MV-4-11 (cell line): ENCODE data around the gene CYB5RL.
A peak's percentile ranks its signal among the peaks of the same experiment; 100 is the strongest.
"Not testable (repeated sequence)": the region's sequence is repeated elsewhere in the genome, so short reads cannot be mapped to it uniquely, and the experiment has no call there.

ENCODE experiments used
- DNase-seq: peaks from one replicate; lab custom pipeline; 2025; lab: John Stamatoyannopoulos, UW

Gene CYB5RL

DNA sequence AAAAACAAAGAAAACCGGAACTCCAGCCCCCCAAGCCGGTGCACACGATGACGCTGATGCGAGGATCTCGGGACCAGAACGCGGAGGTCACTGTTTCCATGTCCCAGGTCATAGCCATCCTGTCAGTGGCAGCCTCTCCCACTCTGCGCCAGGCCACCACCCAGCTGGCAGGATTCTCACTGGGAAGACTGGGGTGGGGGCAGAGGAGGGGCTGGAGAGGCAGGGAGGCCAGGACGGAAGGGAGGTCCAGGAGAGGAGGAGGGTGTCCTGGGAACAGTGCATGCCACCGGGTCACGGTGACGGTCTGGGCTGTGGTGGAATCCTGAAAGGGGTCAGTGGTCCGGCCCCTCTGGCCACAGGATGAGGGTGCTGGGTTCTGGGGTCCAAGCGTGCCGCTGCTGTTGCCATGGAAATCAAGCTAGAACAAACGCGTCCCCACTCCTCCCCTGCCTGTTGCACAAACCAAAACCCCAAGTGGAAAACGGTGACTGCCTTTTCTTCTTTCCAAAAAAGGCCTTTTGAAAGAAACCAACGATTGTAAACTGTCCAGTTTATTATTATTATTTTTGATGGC, 26.2 kb upstream of the CYB5RL start:
- DNase-seq = no peak

- DNase-seq = no peak
Measured at GRCh38 chr1:54225378-54225777, 25.5 kb upstream of the CYB5RL start.

DNA sequence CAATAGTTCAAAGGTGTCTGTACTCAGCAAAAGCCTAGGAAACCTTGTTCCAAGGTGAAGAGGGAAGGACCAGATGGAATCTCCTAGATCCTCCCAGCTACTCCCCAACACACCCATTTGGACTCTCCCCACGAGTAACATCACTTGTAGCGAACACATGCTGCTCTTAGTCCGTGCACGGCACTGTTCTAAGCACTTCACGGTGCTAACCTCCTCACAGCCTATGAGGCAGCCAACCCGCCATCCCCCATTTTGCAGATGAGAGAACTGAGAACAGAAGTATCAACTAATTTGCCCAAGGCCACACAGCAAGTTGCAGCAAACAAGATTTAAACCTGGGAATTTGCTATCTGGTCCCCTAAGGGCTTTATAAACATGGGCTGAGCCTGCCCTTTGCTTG, 24.4 kb upstream of the CYB5RL start:
- DNase-seq = no peak

DNA sequence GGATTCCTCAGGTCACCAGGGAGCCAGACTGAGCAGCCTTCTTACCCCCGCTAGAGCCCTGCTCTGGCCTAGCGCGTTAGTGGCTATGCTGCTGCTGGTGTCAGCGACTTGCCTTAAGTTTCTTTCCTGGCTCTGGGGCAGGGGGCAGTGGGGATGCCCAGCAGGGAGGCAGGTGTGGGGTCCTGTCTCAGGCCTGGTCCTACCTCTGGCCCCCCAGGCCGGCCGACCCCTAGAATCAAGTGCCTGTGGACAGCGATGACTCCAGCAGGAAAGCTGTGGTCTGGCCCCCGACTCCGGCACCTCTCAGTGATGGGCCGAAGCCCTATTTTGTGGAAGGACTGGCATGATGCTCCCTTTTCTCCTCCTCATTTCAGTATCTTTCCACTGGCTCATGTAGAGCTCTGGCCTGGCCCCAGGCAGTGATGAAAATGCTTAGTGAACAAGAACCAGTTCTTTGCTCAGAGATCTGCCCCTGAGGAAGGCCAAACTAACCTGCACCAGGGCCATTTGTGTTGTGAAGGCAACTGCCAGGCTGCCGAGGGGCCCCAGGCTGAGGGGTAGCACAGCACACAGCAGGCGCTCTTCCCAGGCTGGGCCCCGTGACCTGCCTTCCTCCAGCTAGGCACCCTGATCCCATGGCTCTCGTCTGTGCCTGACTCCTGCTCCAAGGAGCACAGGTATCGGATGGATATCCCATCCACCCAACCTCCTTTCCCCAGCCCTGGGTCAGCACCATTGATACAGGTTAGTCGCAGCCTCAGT, 23.8 kb upstream of the CYB5RL start:
- DNase-seq = no peak

- DNase-seq = no peak
Measured at GRCh38 chr1:54222711-54223110, 22.9 kb upstream of the CYB5RL start.

DNA sequence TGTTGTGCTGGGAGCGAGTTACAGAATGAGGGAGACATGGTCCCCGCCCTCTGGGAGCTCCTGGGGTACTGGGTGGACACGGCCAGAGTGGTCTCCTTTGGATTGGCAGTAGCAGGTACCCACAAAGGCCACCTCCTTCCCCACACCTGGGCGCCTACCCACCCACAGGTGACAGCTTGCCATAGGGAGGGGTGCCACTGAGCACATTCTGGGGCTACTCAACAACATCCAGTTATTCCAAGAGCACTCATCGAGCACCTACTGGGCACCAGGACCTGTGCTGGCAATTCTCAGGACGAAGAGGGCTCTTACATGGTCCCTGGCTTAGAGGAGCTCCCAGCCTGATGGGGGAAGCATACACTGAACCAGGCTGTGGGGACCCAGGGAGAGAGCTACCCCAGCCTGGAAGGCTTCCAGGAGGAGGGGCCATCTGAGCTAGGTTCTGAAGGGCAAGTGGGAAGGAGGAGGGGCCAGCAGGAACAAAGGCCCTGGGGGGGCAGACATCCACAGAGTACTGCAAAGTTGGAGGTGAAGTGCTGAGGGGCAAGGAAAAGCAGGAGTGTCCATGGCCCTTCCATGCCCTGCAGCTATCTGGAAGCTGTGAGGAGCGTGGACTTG, 22.1 kb upstream of the CYB5RL start:
- DNase-seq = no peak

GRCh38 chr1:54221113-54221834, 21.4 kb upstream of the CYB5RL start:
- peak; percentile 39 for DNase-seq

DNA sequence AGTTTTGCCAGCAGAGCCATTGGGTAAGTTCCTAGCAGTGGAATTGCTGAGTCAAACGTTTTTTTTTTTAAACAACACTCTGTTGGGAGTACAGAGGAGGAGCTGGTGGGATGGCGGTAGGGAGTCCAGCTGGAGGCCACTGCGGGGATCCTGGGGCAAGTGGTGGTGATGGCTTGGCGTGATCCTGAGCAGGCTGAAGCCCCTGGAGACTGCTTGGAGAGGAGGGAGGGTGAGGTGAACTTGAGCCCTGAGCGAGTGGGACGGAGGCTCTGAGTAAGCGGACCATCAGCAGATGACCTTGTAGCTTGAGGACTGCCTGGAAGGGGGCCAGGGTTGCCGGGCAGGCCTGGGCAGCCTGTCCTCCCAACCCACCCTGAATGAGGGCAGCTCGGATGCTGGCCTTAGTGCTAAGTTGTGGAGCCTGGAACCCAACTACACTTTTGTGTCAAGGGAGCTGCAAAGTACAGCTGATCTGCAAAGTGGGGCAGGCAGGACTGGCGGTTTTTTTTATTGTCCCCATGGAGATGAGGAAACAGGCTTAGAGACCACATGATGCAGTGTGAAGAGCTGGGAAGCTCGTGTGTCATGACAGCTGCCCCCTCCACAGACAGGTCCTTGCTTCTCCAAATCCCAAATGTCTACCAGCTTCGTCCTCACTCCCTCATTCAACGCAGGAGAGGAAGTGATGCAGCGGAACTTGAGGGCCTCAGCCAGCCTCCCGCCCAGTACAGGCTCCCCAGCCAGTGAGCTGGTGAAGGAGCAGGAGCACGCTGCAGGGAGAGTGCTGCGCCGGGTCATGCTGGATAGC, 20.4 kb upstream of the CYB5RL start:
- peak; percentile 81 for DNase-seq

GRCh38 chr1:54219688-54220003, 19.8 kb upstream of the CYB5RL start:
- no peak for DNase-seq

- DNase-seq = no peak
Measured at GRCh38 chr1:54218883-54219687, 19.3 kb upstream of the CYB5RL start.

GRCh38 chr1:54215523-54215922, 15.7 kb upstream of the CYB5RL start:
- no peak for DNase-seq

DNA sequence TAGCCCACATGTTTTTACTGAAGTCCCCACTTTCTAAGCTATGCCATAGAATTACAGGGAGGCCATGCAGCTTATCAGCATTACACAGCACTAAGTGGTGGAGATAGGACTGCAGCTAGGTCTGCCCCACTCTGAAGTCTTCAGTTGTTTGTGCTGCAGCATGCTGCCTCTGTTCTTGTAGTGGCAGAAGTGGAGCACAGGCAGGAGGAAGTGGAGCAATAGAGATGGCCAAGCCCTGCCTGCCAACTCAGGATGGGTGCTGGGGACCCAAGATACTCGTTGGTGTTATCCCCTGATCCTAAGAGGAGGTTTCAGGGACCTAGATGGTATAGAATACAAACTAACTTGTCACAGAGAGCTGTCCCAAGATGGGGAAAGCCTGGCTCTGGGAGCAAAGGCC, 13.0 kb upstream of the CYB5RL start:
- DNase-seq = no peak

DNA sequence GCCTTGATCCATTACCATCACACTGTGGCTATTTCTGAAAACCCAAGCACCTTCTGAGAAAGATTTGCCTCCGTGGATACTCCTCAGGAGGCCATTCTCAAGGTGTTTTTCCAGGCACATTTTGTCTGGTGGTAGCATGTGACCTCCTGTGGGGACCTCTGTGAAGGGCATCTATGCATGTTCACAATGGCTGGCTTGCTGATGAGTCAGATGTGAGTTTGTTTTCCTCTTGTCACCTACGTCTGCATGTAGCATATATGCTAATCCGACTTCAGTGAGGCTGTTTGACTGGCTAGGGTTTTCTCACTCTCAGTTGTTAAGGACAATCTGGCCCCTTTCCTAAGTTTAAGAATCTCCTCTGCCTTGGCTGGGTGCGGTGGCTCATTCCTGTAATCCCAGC, 8.1 kb upstream of the CYB5RL start:
- DNase-seq = not testable (repeated sequence)

DNA sequence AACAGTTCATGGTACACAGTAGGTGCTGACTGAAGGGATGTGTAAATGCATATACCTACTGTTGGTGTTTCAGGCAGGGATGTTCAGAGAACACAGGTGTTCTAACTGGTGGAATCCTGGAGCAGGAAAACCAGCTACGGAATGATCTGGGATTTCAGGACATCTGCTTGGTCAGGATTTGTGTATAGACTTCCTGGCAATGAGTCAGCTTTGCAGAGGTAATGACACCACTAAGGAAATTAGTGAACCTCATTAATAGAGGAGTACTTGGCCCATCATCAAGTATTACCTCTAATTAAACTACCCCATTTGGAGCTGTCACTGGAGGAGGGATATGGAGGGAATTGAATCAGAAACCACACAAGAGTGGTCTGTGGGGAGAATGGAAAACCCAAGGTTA, 7.5 kb upstream of the CYB5RL start:
- DNase-seq = no peak

DNA sequence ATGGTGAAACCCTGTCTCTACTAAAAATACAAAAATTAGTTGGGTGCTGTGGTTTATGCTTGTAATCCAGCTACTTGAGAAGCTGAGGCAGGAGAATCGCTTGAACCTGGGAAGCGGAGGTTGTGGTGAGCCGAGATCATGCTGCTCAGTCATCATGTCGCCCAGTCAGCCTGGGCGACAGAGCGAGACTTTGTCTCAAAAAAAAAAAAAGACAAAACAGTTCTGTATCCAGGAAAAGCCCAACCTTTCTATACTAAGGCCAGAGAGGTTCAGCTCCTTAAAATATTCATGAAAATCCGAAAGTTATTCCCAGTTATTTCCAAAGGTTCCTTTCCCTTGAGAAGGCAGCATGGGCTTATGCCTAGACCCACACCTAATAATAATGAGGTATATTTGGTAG, 4.4 kb upstream of the CYB5RL start:
- DNase-seq = no peak

DNA sequence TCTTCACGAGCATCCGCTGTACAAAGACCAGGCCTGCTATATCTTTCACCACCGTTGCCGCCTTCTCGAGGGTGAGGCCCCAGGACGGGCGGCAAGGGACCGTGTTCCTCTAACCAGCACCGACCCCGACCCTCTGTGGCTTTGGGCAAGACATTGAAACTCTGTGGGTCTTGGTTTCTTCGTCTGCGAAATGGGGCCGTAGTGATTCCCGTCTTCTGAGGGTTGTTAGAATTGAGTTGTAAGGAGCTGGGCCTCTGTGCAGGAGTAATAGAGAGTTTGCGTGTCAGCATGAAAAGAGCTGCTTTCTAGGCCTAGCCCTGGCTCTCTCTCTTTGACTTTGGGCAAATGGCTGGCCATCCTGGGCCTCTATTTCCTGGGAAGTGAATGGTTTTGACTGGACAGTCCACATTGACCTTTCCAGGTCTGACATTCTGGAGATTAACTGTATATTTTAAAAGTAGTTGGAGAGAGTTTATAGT, 728 bp upstream of the CYB5RL start:
- DNase-seq = no peak

DNA sequence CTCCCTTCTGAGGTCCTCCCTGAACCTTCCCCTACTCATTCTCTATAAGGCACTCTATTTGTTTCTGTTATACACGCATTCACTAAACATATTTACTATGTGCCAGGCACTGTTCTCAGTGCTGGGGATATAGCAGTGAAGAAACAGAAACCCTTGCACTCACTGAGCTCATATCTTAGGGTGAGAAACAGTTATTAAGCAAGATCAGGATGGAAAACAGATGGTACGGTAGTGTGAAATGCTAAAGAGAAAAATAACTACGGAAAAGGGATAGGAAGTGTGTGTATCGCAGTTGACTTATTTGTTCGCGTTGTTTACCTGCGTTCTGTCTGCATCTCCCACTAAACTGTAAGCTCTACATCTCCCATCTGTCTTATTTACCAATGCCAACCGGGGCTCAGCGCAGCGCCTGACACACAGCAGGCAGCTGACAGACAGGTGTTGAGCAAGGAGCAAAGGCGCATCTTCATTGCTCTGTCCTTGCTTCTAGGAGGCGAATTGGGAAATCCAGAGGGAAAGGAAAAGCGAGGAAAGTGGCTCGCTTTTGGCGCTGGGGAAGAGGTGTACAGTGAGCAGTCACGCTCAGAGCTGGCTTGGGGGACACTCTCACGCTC, 572 bp downstream of the CYB5RL start:
- DNase-seq = no peak

- DNase-seq = no peak
Measured at GRCh38 chr1:54193453-54193852, 6.4 kb downstream of the CYB5RL start.

DNA sequence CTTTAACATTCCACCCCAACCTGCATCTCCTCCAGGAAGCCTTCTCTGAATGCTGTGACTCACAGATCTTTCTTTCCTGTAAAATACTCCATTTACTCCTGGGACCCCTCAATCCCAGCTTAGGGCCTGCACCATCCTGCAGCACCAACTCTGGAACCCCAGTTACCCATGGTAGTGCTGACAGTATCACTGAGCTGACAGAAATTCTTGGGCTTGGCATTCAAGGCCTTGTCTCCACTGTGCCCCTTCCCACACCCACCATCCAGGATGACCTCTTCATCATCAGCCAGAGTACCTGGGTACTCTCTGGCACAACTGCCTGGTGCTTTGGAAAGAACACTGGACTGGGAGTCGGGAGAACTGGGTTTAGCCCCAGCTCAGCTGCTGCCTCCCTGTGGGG, 8.3 kb downstream of the CYB5RL start:
- DNase-seq = no peak

GRCh38 chr1:54190526-54190925, 9.3 kb downstream of the CYB5RL start:
- DNase-seq = no peak

- DNase-seq = no peak
Measured at GRCh38 chr1:54188291-54188690, 11.5 kb downstream of the CYB5RL start.
